Mesothelial cell of epicardium (in vitro differentiated cells): ENCODE measurements around the gene SMARCB1. TPM values are rescaled to one million over a fixed set of nuclear protein-coding genes. Genes with fewer than 3 reads are reported as not detected.

Source experiments
- DNase-seq, 2 experiments: peaks; one replicate each; pipeline ENCODE4 v3.0.0; 2021; ENCODE audit warnings: low spot score in 2 of 2; ENCODE audit not compliant: unreplicated experiment in 2 of 2
- H3K27ac Mint-ChIP-seq: 2 replicates; pipeline ENCODE4 v1.8.0; 2021; ENCODE audit warnings: mixed read lengths
- H3K27me3 Mint-ChIP-seq: 2 replicates; pipeline ENCODE4 v1.8.0; 2021; ENCODE audit warnings: low read depth, mixed read lengths
- H3K36me3 Mint-ChIP-seq: 2 replicates; pipeline ENCODE4 v1.8.0; 2021; ENCODE audit warnings: mixed read lengths
- H3K4me1 Mint-ChIP-seq: 2 replicates; pipeline ENCODE4 v1.8.0; 2021; ENCODE audit warnings: mixed read lengths
- H3K4me3 Mint-ChIP-seq: 2 replicates; pipeline ENCODE4 v1.8.0; 2021; ENCODE audit warnings: mild to moderate bottlenecking, moderate library complexity, mixed read lengths
- H3K9me3 Mint-ChIP-seq: 2 replicates; pipeline ENCODE4 v1.8.0; 2021; ENCODE audit warnings: mixed read lengths
- total RNA-seq: library from RNA; stranded (reverse); gene quantifications from 3 replicates; pipeline ENCODE4 v1.2.1, GENCODE V29; 2021
- TF ChIP-seq, protein P1 (sequence below): fragments of 200-600 bp; sonication (generic); IDR thresholded peaks from one replicate; pipeline ENCODE4 v1.5.0; 2021; ENCODE audit warnings: antibody characterized with exemption; ENCODE audit not compliant: unreplicated experiment

Gene SMARCB1
- total RNA-seq, 1 donor from 2014 or later = 182 TPM

DNA sequence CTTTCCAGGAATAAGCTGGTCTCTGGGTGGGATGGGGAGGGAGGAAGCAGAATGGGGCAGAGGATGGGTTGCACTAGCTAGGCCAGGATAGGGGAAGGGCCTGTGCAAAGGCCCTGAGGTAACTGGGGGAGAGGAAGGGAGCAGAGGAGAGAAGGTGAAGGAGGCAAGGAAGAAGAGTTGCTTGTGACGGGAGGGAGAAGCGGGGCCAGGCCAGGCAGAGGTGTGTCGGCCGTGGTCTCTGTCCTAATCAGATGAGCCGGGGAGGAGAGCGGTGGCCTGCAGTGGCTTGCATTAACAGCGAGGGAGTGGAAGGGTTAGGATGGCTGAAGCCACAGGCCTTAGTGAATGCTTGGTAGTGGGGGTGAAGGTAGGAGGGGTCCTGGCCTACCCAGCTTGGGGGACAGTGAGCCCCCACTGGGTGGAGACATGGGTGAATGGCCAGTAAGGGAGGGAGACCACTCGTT is 58.0 kb downstream of the SMARCB1 start:
- DNase-seq = no peak
- TF ChIP-seq, protein P1, sequence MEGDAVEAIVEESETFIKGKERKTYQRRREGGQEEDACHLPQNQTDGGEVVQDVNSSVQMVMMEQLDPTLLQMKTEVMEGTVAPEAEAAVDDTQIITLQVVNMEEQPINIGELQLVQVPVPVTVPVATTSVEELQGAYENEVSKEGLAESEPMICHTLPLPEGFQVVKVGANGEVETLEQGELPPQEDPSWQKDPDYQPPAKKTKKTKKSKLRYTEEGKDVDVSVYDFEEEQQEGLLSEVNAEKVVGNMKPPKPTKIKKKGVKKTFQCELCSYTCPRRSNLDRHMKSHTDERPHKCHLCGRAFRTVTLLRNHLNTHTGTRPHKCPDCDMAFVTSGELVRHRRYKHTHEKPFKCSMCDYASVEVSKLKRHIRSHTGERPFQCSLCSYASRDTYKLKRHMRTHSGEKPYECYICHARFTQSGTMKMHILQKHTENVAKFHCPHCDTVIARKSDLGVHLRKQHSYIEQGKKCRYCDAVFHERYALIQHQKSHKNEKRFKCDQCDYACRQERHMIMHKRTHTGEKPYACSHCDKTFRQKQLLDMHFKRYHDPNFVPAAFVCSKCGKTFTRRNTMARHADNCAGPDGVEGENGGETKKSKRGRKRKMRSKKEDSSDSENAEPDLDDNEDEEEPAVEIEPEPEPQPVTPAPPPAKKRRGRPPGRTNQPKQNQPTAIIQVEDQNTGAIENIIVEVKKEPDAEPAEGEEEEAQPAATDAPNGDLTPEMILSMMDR = no peak
- H3K4me1 Mint-ChIP-seq = peaks cover 62% of the 10 kb centered on the region
- H3K27ac Mint-ChIP-seq = peak overlapping the region; percentile 90
- no peaks in the 10 kb centered on the region for H3K27me3 Mint-ChIP-seq
- H3K9me3 Mint-ChIP-seq = no peaks in the 10 kb centered on the region
- H3K4me3 Mint-ChIP-seq = no peak overlapping the region
- H3K36me3 Mint-ChIP-seq = no peaks in the 10 kb centered on the region

DNA sequence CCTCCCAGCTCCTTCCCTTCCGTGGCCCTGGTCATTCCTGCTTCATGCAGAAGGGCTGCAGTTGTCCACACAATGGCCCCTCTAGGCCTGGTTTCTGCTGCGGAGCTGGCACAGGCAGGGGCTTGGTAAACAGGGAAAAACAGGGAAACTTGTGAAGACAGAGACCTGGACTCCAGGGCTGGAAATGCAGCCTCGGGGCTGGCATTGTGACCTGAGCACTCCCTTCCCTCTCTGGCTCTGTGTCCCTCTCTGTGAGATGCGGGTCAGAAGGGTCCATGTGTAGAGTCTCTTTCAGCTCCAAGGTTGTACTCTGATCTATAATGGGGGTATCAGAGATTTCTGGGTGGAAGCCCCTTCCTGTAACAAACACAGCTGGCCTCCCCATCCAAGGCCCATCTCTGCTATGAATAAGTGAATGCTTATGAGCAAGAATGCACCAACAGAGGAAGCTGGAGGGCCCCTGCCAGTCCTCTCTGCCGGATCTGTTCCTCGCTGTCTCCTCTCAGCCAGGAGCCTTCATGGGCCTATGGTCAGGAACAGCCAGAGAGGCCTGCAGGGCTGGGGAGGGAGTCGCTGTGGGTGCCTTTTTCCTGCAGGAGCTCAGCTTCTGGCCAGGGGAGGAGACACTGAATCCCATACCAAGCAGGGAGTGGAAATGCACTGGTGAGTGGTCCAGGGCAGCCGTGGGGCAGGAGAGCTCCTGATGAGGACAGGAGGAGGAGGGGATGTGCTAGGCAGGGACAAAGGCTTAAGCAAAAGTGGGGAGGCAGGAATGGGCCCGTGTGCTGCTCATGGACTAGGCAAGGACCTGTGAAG is 58.7 kb downstream of the SMARCB1 start:
- no peak for DNase-seq
- Mint-ChIP-seq H3K27ac (peak overlapping the region; percentile 90), H3K27me3 (no peaks in the 10 kb centered on the region), H3K36me3 (no peaks in the 10 kb centered on the region), H3K4me3 (no peak overlapping the region), H3K4me1 (peaks cover 65% of the 10 kb centered on the region), H3K9me3 (no peaks in the 10 kb centered on the region)
- TF ChIP-seq, protein P1 = no peak

DNA sequence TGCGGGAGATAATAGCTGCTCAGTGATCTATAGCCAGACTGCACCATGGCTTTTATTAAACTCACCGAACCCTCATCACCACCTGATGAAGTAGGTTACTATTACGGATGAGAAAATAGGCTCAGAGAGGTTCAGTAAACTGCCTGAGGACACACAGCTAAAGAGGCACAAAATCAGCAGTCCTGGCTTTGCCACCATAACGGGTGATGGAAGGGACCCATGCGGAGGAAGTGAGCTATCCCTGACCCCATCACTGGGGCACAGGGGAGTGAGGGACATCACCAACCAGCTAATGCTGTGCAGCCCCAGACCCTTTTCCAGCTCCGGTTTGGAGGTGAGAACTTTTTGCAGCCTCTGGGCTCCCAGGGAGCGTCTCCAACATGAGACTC is 59.3 kb downstream of the SMARCB1 start:
- Mint-ChIP-seq H3K4me1 (peaks cover 60% of the 10 kb centered on the region), H3K9me3 (no peaks in the 10 kb centered on the region), H3K27ac (peak overlapping the region; percentile 90), H3K4me3 (no peak overlapping the region), H3K27me3 (no peaks in the 10 kb centered on the region), H3K36me3 (no peaks in the 10 kb centered on the region)
- TF ChIP-seq, protein P1 = no peak
- DNase-seq = no peak

DNA sequence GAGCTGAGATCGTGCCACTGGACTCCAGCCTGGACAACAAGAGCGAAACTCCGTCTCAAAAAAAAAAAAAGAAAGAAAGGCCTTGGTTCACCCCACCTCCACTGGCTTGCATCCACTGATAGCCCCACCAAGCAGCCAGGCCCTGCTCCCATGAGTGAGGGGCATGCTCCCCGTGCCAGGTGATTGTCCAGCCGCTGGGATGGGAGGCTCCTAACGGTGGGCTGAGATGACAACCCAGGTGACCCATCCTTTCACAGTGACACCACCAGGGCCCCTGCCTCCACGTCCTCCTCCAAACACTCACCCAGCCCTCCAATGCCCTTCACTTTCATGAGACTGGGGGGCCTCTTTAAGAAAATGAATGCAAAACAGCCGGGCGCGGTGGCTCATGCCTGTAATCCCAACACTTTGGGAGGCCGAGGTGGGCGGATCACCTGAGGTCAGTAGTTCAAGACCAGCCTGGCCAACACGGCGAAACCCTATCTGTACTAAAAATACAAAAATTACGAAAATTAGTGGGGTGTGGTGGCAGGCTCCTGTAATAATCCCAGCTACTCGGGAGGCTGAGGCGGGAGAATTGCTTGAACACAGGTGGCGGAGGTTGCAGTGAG is 60.6 kb downstream of the SMARCB1 start:
- H3K36me3 Mint-ChIP-seq = no peaks in the 10 kb centered on the region
- no peaks in the 10 kb centered on the region for H3K9me3 Mint-ChIP-seq
- H3K27me3 Mint-ChIP-seq = no peaks in the 10 kb centered on the region
- H3K4me3 Mint-ChIP-seq = no peak overlapping the region
- no peak for DNase-seq
- TF ChIP-seq, protein P1 = no peak
- H3K27ac Mint-ChIP-seq = peak overlapping the region; percentile 90
- H3K4me1 Mint-ChIP-seq = peaks cover 48% of the 10 kb centered on the region

DNA sequence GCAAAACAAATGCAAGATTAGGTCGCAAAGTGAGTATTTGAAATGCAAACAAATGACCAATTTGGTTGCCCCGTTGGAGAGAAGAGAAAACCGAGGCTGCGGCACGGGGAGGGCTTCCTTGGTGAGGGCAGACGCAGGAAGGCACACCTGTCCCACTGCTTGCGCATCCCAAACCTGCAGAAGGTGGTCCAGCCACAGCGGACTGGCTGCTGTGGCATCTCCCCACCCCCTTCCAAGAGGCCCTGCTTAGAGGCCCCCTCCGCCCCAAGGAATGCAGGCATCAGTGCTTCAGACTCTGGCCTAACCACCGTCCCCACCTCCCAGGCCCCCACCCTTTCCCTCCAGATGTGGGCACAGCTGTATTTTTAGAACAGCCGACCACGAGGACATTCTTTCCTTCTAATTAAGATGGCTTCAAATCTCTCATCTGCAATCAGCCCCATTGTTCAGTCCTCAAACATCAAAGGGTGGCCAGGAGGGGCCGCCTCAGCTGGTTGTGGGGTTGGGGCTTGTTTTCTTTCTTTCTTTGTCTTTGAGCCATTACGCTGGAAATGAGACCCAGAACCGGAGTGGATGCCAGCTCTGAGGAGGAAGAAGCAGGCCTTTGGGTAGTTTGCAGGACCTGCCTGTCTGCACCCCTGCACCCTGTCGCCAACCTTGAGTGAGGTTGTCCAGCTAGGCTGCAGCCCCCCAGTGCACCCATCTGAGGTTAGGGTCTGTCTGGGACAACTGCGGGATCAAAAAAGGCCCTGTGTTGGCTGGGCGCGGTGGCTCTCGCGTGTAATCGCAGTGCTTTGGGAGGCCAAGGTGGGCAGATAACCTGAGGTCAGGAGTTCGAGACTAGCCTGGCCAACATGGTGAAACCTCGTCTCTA is 61.5 kb downstream of the SMARCB1 start:
- H3K27ac Mint-ChIP-seq = peak overlapping the region; percentile 56
- H3K4me1 Mint-ChIP-seq = peaks cover 41% of the 10 kb centered on the region
- no peaks in the 10 kb centered on the region for H3K9me3 Mint-ChIP-seq
- no peak for DNase-seq
- no peak overlapping the region for H3K4me3 Mint-ChIP-seq
- no peaks in the 10 kb centered on the region for H3K36me3 Mint-ChIP-seq
- H3K27me3 Mint-ChIP-seq = no peaks in the 10 kb centered on the region
- TF ChIP-seq, protein P1 = no peak
